ENCODE data around the gene VSX2. TPM values are rescaled to one million over a fixed set of nuclear protein-coding genes. Genes with fewer than 3 reads are reported as not detected.

The VSX2 gene
- total and polyA plus RNA-seq, 2 donors (not counting 1 experiment from before 2014, with no cell fraction given), result not detected

GRCh38 chr14:74223016-74223415, 16.2 kb upstream of the VSX2 start:
- WGBS (ENCODE audit: insufficient coverage), result 84% methylated on average over 5 of the region's 6 CpGs
- Histone ChIP-seq H3K79me2 (ENCODE audit: control insufficient read depth, insufficient read depth, low read length) (no peaks in the 10 kb centered on the region), H3K4me2 (replicated peaks; ENCODE audit: low read depth, low read length, poor library complexity, severe bottlenecking) (no peak overlapping the region), H3K36me3 (replicated peaks in 1 of 2; ENCODE audit: control extremely low read depth in 1 of 2, control insufficient read depth in 1 of 2, extremely low read depth in 1 of 2, insufficient read depth in 2 of 2, low read length in 1 of 2) (no peaks in the 10 kb centered on the region), H3K4me3 (ENCODE audit: control extremely low read depth in 1 of 5, extremely low read depth in 1 of 5, insufficient read depth in 1 of 5, low read depth in 2 of 5, low read length in 4 of 5) (no peak overlapping the region), H3K9me3 (ENCODE audit: control extremely low read depth in 1 of 3, control insufficient read depth in 2 of 3, insufficient read depth in 1 of 3, low read length in 2 of 3) (peaks cover 0 to 6% (median 0%) of the 10 kb centered on the region in 3 donors), H3K27ac (ENCODE audit: low read length in 2 of 2) (no peak overlapping the region), H4K20me1 (ENCODE audit: control insufficient read depth, insufficient read depth, low read length, poor library complexity, severe bottlenecking) (no peaks in the 10 kb centered on the region), H3K4me1 (ENCODE audit: control insufficient read depth in 2 of 2, insufficient read depth in 2 of 2, low read length in 2 of 2) (peaks cover under 1% of the 10 kb centered on the region in 2 donors), H2AFZ (ENCODE audit: insufficient read depth, low read depth, low read length, poor library complexity, severe bottlenecking) (no peak overlapping the region), H3K9ac (ENCODE audit: low read length) (no peak overlapping the region), H3K27me3 (replicated peaks in 1 of 4; ENCODE audit: control extremely low read depth in 1 of 4, control insufficient read depth in 3 of 4, insufficient read depth in 4 of 4, low read length in 3 of 4) (peaks cover 0 to 18% (median 7%) of the 10 kb centered on the region in 4 experiments)
- ChIA-PET CTCF (no interaction called here), POLR2A (no interaction called here)
- ATAC-seq (ENCODE audit: low read depth) (no peak), DNase-seq (no peak)
- Mint-ChIP-seq H3K27me3 (peaks cover 34% of the 10 kb centered on the region), H3K4me3 (no peak overlapping the region), H3K27ac (no peak overlapping the region), H3K9me3 (ENCODE audit: insufficient read depth) (no peaks in the 10 kb centered on the region), H3K4me1 (no peaks in the 10 kb centered on the region)
- no peak for TF ChIP-seq EZH2 (IDR thresholded peaks at IDR 0.05; ENCODE audit: borderline replicate concordance, insufficient read depth, low read depth, low read length, poor library complexity, severe bottlenecking)
- no peak for TF ChIP-seq CTCF (IDR thresholded peaks at IDR 0.05)
- intact Hi-C loops (cut with micrococcal nuclease), result no loop called here

- H3K27me3 Mint-ChIP-seq, result peaks cover 59% of the 10 kb centered on the region
- no peak overlapping the region for H3K27ac Mint-ChIP-seq
- Histone ChIP-seq H3K36me3 (replicated peaks in 1 of 2; ENCODE audit: control extremely low read depth in 1 of 2, control insufficient read depth in 1 of 2, extremely low read depth in 1 of 2, insufficient read depth in 2 of 2, low read length in 1 of 2) (no peaks in the 10 kb centered on the region), H3K9me3 (ENCODE audit: control extremely low read depth in 1 of 3, control insufficient read depth in 2 of 3, insufficient read depth in 1 of 3, low read length in 2 of 3) (peaks cover 0 to 17% (median 4%) of the 10 kb centered on the region in 3 donors), H3K4me2 (replicated peaks; ENCODE audit: low read depth, low read length, poor library complexity, severe bottlenecking) (no peak overlapping the region), H3K79me2 (ENCODE audit: control insufficient read depth, insufficient read depth, low read length) (no peaks in the 10 kb centered on the region), H4K20me1 (ENCODE audit: control insufficient read depth, insufficient read depth, low read length, poor library complexity, severe bottlenecking) (no peaks in the 10 kb centered on the region), H3K4me3 (ENCODE audit: control extremely low read depth in 1 of 5, extremely low read depth in 1 of 5, insufficient read depth in 1 of 5, low read depth in 2 of 5, low read length in 4 of 5) (no peak overlapping the region), H3K4me1 (ENCODE audit: control insufficient read depth in 2 of 2, insufficient read depth in 2 of 2, low read length in 2 of 2) (no peaks in the 10 kb centered on the region), H3K27ac (ENCODE audit: low read length in 2 of 2) (no peak overlapping the region), H3K27me3 (replicated peaks in 1 of 4; ENCODE audit: control extremely low read depth in 1 of 4, control insufficient read depth in 3 of 4, insufficient read depth in 4 of 4, low read length in 3 of 4) (peaks cover 0 to 7% (median 1%) of the 10 kb centered on the region in 4 experiments), H2AFZ (ENCODE audit: insufficient read depth, low read depth, low read length, poor library complexity, severe bottlenecking) (no peak overlapping the region), H3K9ac (ENCODE audit: low read length) (no peak overlapping the region)
- ChIA-PET CTCF (interaction anchor here (1.1 to 1.3 kb wide), 2 partner anchors 20 to 119 kb away, joined by 4 to 5 read pairs; no protein-coding TSS in a partner anchor), POLR2A (no interaction called here)
- ATAC-seq (ENCODE audit: low read depth) (no peak), DNase-seq (no peak)
- H3K9me3 Mint-ChIP-seq (ENCODE audit: insufficient read depth), result peaks cover 5% of the 10 kb centered on the region
- intact Hi-C loops (cut with micrococcal nuclease), result no loop called here
- 79% methylated on average over 8 of the region's 8 CpGs for WGBS (ENCODE audit: insufficient coverage)
- no peak overlapping the region for H3K4me3 Mint-ChIP-seq
- no peak for TF ChIP-seq CTCF (IDR thresholded peaks at IDR 0.05)
- H3K4me1 Mint-ChIP-seq, result no peaks in the 10 kb centered on the region
Observed at GRCh38 chr14:74231784-74232183, 7.5 kb upstream of the VSX2 start.
